DMS153 treated with DMSO at 0.1 percent for 48 hours (cell line): Measurements from ENCODE around the gene ADAMTS15.
"Not testable (repeated sequence)": the region's sequence is repeated elsewhere in the genome, so short reads cannot be mapped to it uniquely, and the experiment has no call there.

Experiments used
- DNase-seq: peaks from one replicate; lab custom pipeline; 2025; ENCODE audit not compliant: unreplicated experiment; lab: John Stamatoyannopoulos, UW

The ADAMTS15 gene

GRCh38 chr11:130434521-130435223 is 13.8 kb upstream of the ADAMTS15 start:
- DNase-seq: peak; percentile 92

DNA sequence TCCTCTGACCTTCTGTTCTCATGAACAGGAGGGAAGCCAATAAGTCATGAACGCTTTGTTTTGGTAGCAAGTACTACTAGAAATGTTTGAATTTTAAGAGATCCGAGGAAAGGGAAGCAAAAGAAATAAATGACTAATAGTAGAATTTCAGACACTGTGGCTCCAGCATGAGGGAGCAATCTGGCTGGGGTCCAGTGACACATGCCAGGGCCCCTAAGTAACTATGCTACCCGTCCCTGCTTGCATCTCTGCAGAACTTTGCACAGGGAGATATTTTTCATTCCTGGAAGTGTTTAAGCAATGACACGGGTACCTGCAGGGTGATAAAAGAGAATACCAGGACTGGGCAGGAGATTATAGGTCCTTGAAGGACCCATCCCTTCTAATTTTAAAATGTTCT is 12.8 kb upstream of the ADAMTS15 start:
- DNase-seq: no peak

DNA sequence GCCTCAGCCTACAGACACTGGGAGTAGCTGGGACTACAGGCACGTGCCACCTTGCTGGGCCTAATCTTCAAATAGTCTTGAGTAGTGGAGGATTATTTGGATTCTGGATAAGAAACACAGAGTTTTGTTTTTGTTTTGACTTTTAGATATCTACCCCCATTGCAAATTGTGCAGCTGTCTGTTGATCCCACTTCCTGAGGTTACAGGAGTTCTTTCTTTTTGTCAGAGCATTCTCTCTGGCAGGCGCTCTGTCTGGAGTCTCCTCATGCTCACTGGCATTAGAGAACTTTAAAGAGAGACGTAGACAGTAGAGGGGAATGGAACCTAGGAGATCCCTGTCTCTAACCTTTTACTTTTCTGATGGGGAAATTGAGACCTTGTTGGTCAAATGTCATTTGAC is 12.3 kb upstream of the ADAMTS15 start:
- DNase-seq: no peak

GRCh38 chr11:130437848-130438247 is 10.6 kb upstream of the ADAMTS15 start:
- DNase-seq: no peak

GRCh38 chr11:130438401-130439159 is 9.9 kb upstream of the ADAMTS15 start:
- not testable (repeated sequence) for DNase-seq

GRCh38 chr11:130439160-130439519 is 9.3 kb upstream of the ADAMTS15 start:
- no peak for DNase-seq

GRCh38 chr11:130439876-130440275 is 8.6 kb upstream of the ADAMTS15 start:
- no peak for DNase-seq

DNA sequence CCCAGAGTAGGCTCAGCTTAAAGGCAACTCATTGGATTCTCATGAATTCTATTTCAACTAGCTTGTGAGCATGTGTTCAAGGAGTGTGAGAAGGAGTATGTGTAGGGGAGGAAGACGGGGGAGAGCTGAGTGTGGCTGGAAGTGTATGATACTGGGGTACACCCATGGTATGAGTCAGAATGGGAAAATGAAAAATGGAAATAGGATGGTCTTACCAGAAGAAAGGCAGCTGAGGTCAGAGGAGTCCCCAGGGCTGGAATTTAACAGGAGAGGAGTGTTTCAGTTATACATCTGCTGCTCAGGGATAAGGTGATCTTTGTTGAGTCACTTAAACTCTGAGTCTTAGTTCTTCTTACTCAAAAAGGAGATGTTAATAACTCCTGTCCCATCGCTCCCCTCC is 6.7 kb upstream of the ADAMTS15 start:
- no peak for DNase-seq

GRCh38 chr11:130442737-130443136 is 5.7 kb upstream of the ADAMTS15 start:
- DNase-seq: no peak

GRCh38 chr11:130445788-130446187 is 2.7 kb upstream of the ADAMTS15 start:
- no peak for DNase-seq

DNA sequence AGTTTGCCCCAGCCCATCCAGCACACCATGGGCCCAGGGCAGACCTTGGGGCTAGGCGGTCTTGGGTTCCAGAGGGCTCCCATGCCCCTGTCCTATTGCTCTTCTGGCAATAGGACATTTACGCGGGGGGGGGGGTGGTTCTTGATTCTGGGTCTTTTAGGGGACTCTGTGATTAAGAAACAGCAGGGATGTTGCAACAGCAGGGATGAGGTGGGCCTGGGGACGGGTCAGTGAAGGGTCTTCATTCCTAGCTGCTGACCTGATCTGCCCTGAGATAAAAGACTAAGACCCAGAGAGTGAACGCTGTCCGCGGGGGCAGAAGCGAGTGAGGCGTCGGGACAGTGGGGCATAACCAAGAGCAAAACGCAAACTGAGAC is 418 bp upstream of the ADAMTS15 start:
- no peak for DNase-seq

GRCh38 chr11:130449310-130449990 is 1.0 kb downstream of the ADAMTS15 start:
- DNase-seq: no peak

DNA sequence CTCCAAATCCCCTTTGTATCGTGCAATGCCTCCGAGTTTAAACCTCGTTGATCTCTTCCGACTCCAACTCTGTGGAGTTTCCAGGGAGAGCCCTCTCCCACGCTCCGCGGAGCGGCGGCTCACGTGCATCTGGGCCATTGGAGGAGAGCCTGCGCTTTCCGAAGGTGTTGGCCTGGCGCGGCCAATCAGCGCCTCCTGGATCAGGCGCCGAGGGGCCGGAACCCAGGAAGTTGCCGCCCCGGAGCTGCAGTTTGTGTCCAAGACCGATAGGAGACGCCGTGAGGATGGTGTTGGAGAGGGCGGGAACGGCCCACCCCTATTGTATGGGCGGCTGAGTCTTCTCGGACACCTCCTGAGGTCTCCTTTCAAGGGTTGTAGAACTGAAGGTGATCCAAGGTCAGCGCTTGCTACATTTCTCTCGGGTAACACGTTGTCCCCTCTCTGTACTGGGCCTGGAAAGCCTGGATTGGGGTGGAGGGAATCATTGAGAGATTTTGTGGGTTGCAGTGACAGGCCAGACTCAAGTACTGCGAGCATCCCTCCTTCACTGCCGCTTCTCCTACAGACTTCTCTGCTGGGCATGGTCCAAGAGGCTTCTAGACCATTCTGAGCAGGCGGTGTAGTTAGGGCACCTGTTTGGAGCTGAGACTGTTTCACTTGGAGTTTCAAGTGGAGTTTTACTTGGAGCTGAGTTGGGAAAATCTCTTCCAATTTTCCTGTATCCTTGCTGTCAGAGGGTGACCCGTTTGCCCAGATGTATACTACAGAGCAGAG is 1.7 kb downstream of the ADAMTS15 start:
- DNase-seq: no peak

GRCh38 chr11:130451231-130452019 is 3.0 kb downstream of the ADAMTS15 start:
- no peak for DNase-seq

- no peak for DNase-seq
Measured at GRCh38 chr11:130452176-130452575, 3.7 kb downstream of the ADAMTS15 start.

- DNase-seq: no peak
Measured at GRCh38 chr11:130452940-130453339, 4.5 kb downstream of the ADAMTS15 start.

- no peak for DNase-seq
Measured at GRCh38 chr11:130454491-130455252, 6.2 kb downstream of the ADAMTS15 start.

GRCh38 chr11:130455483-130456127 is 7.2 kb downstream of the ADAMTS15 start:
- no peak for DNase-seq

GRCh38 chr11:130456286-130456685 is 7.8 kb downstream of the ADAMTS15 start:
- no peak for DNase-seq
